MM.1S (cell line): ENCODE results near the gene LDLRAD4.

ENCODE experiments used
- DNase-seq: peaks from one replicate; pipeline ENCODE4 v3.0.0-alpha.2; 2015
- H2AFZ ChIP-seq: fragments of 300-600 bp; sonication (generic); 2 replicates; pipeline ENCODE4 v1.6.0; 2016; ENCODE audit warnings: antibody characterized with exemption, low read length
- H3F3A ChIP-seq: fragments of 300-600 bp; sonication (generic); 2 replicates; pipeline ENCODE4 v1.6.1; 2016; ENCODE audit warnings: mild to moderate bottlenecking, antibody characterized with exemption, low read length, moderate library complexity, mixed read lengths; ENCODE audit not compliant: insufficient read depth
- H3K27ac ChIP-seq: fragments of 300-600 bp; sonication (generic); 2 replicates; pipeline ENCODE4 v1.5.1; 2016; ENCODE audit warnings: mild to moderate bottlenecking, low read length
- H3K27me3 ChIP-seq: fragments of 300-600 bp; sonication (generic); replicated peaks from 2 replicates; pipeline ENCODE4 v1.6.0; 2016; ENCODE audit warnings: low read length; ENCODE audit not compliant: insufficient read depth
- H3K36me3 ChIP-seq: fragments of 300-600 bp; sonication (generic); replicated peaks from 2 replicates; pipeline ENCODE4 v1.6.1; 2016; ENCODE audit warnings: mild to moderate bottlenecking, low read length, mixed read lengths; ENCODE audit not compliant: insufficient read depth
- H3K4me1 ChIP-seq: fragments of 300-600 bp; sonication (generic); 2 replicates; pipeline ENCODE4 v1.6.1; 2016; ENCODE audit warnings: low read length, mixed read lengths
- H3K4me2 ChIP-seq: fragments of 300-600 bp; sonication (generic); 2 replicates; pipeline ENCODE4 v1.6.0; 2016; ENCODE audit warnings: low read depth, low read length
- H3K4me3 ChIP-seq: fragments of 300-600 bp; sonication (generic); 2 replicates; pipeline ENCODE4 v1.5.1; 2016; ENCODE audit warnings: low read length, mixed read lengths
- H3K79me2 ChIP-seq: fragments of 300-600 bp; sonication (generic); 2 replicates; pipeline ENCODE4 v1.6.1; 2016; ENCODE audit warnings: mixed run types, low read length, mixed read lengths
- H3K9ac ChIP-seq: fragments of 300-600 bp; sonication (generic); 2 replicates; pipeline ENCODE4 v1.6.1; 2016; ENCODE audit warnings: low read length, mixed read lengths
- H3K9me2 ChIP-seq: fragments of 300-600 bp; sonication (generic); replicated peaks from 2 replicates; pipeline ENCODE4 v1.6.1; 2016; ENCODE audit warnings: mild to moderate bottlenecking, low read length, mixed read lengths; ENCODE audit not compliant: insufficient read depth
- H3K9me3 ChIP-seq: fragments of 300-600 bp; sonication (generic); replicated peaks from 2 replicates; pipeline ENCODE4 v1.6.1; 2016; ENCODE audit warnings: mild to moderate bottlenecking, low read length, mixed read lengths; ENCODE audit not compliant: insufficient read depth
- H4K20me1 ChIP-seq: fragments of 300-600 bp; sonication (generic); 2 replicates; pipeline ENCODE4 v1.6.1; 2016; ENCODE audit warnings: mild to moderate bottlenecking, low read length, moderate library complexity, mixed read lengths; ENCODE audit not compliant: insufficient read depth
- CTCF ChIP-seq: fragments of 300-600 bp; sonication (generic); IDR thresholded peaks from 2 replicates; pipeline ENCODE4 v1.5.1; 2016; ENCODE audit warnings: antibody characterized with exemption, low read length, mixed read lengths
- EZH2 ChIP-seq: fragments of 300-600 bp; sonication (generic); optimal IDR thresholded peaks from 2 replicates; pipeline ENCODE3; 2017; ENCODE audit warnings: low read depth, mild to moderate bottlenecking, antibody characterized with exemption, low read length, mixed read lengths
- EZH2phosphoT487 ChIP-seq: fragments of 300-600 bp; sonication (generic); IDR thresholded peaks from 2 replicates; pipeline ENCODE4 v1.6.1; 2018; ENCODE audit warnings: antibody characterized with exemption, low read length

The LDLRAD4 gene

GRCh38 chr18:13357289-13357688, 138.7 kb downstream of the LDLRAD4 start:
- TF ChIP-seq EZH2 (no peak), CTCF (no peak), EZH2phosphoT487 (no peak)
- Histone ChIP-seq H3K4me3 (no peak overlapping the region), H3K27me3 (no peaks in the 10 kb centered on the region), H3K9me3 (no peaks in the 10 kb centered on the region), H3K9me2 (no peaks in the 10 kb centered on the region), H3K79me2 (no peaks in the 10 kb centered on the region), H3K4me2 (no peak overlapping the region), H3F3A (no peaks in the 10 kb centered on the region), H3K36me3 (no peaks in the 10 kb centered on the region), H4K20me1 (no peaks in the 10 kb centered on the region), H3K27ac (no peak overlapping the region), H3K4me1 (peaks cover 14% of the 10 kb centered on the region), H3K9ac (no peak overlapping the region), H2AFZ (no peak overlapping the region)
- DNase-seq: no peak

GRCh38 chr18:13359210-13359609, 140.7 kb downstream of the LDLRAD4 start:
- no peaks in the 10 kb centered on the region for H3F3A ChIP-seq
- TF ChIP-seq CTCF (no peak), EZH2phosphoT487 (no peak), EZH2 (no peak)
- H3K27me3 ChIP-seq: no peaks in the 10 kb centered on the region
- H3K9me3 ChIP-seq: no peaks in the 10 kb centered on the region
- H3K4me1 ChIP-seq: peaks cover 14% of the 10 kb centered on the region
- H3K9me2 ChIP-seq: no peaks in the 10 kb centered on the region
- H3K9ac ChIP-seq: no peak overlapping the region
- H3K79me2 ChIP-seq: no peaks in the 10 kb centered on the region
- no peaks in the 10 kb centered on the region for H3K36me3 ChIP-seq
- no peak overlapping the region for H3K27ac ChIP-seq
- H4K20me1 ChIP-seq: no peaks in the 10 kb centered on the region
- DNase-seq: peak; percentile 30
- H3K4me2 ChIP-seq: peak overlapping the region; percentile 20; the same call in 1 of the 2 replicates
- H2AFZ ChIP-seq: no peak overlapping the region
- no peak overlapping the region for H3K4me3 ChIP-seq

GRCh38 chr18:13361431-13361830, 142.9 kb downstream of the LDLRAD4 start:
- H3K4me2 ChIP-seq: no peak overlapping the region

More at GRCh38 chr18:13361431-13361830, 142.9 kb downstream of the LDLRAD4 start:
- Histone ChIP-seq H3F3A (no peaks in the 10 kb centered on the region), H3K27ac (no peak overlapping the region), H2AFZ (no peak overlapping the region), H3K9me2 (no peaks in the 10 kb centered on the region), H3K9ac (no peak overlapping the region), H3K79me2 (no peaks in the 10 kb centered on the region), H3K4me3 (no peak overlapping the region), H3K9me3 (no peaks in the 10 kb centered on the region), H4K20me1 (no peaks in the 10 kb centered on the region), H3K36me3 (no peaks in the 10 kb centered on the region), H3K27me3 (no peaks in the 10 kb centered on the region), H3K4me1 (peaks cover 14% of the 10 kb centered on the region)
- TF ChIP-seq CTCF (no peak), EZH2phosphoT487 (no peak), EZH2 (no peak)
- no peak for DNase-seq
